ENCODE data around the gene CCDC196.

DNA sequence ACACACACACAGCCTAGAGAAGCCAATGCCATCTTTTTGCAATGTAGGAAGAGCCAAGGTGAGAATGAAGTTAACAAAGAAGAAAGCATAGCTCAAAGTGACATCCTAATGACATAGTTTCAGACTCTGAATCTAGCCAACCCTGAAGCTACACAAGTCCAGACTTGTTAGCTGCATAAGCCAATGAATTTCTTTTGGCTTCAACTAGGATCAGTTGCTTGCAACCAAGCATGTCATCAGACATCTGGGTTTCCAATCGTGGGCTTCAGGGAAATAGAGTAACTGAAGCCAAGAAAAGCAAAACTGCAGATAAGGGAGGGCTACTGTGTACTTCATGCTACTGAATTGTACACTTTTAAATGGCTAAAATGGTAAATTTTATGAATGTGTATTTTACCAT, 17.4 kb downstream of the CCDC196 start:
- TF ChIP-seq, protein P1, sequence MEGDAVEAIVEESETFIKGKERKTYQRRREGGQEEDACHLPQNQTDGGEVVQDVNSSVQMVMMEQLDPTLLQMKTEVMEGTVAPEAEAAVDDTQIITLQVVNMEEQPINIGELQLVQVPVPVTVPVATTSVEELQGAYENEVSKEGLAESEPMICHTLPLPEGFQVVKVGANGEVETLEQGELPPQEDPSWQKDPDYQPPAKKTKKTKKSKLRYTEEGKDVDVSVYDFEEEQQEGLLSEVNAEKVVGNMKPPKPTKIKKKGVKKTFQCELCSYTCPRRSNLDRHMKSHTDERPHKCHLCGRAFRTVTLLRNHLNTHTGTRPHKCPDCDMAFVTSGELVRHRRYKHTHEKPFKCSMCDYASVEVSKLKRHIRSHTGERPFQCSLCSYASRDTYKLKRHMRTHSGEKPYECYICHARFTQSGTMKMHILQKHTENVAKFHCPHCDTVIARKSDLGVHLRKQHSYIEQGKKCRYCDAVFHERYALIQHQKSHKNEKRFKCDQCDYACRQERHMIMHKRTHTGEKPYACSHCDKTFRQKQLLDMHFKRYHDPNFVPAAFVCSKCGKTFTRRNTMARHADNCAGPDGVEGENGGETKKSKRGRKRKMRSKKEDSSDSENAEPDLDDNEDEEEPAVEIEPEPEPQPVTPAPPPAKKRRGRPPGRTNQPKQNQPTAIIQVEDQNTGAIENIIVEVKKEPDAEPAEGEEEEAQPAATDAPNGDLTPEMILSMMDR (conservative IDR thresholded peaks at IDR 0.05) = no peak
- no peak for TF ChIP-seq EZH2 (IDR thresholded peaks at IDR 0.05; ENCODE audit: low read depth)
